T-helper 2 cell treated with Interferon-gamma antibody and Interleukin-4, amounts not matched to agents 5 μg/mL and 100 μg/mL, for 36 hours (primary cell): ENCODE measurements around the gene IGSF8.

ENCODE experiments used
- DNase-seq: peaks from one replicate; pipeline ENCODE4 v3.0.0; 2021; ENCODE audit warnings: low spot score
- H3K27ac Mint-ChIP-seq: one replicate; pipeline ENCODE4 v1.8.0; 2021; ENCODE audit warnings: mild to moderate bottlenecking, mixed read lengths
- H3K27me3 Mint-ChIP-seq: one replicate; pipeline ENCODE4 v1.8.0; 2021; ENCODE audit warnings: low read depth, mixed read lengths
- H3K36me3 Mint-ChIP-seq: one replicate; pipeline ENCODE4 v1.8.0; 2021; ENCODE audit warnings: low read depth, mixed read lengths
- H3K4me1 Mint-ChIP-seq: one replicate; pipeline ENCODE4 v1.8.0; 2021; ENCODE audit warnings: low read depth, mixed read lengths
- H3K4me3 Mint-ChIP-seq: one replicate; pipeline ENCODE4 v1.8.0; 2022; ENCODE audit warnings: mild to moderate bottlenecking, moderate library complexity, mixed read lengths
- H3K9me3 Mint-ChIP-seq: one replicate; pipeline ENCODE4 v1.8.0; 2021; ENCODE audit warnings: mixed read lengths

IGSF8 gene

DNA sequence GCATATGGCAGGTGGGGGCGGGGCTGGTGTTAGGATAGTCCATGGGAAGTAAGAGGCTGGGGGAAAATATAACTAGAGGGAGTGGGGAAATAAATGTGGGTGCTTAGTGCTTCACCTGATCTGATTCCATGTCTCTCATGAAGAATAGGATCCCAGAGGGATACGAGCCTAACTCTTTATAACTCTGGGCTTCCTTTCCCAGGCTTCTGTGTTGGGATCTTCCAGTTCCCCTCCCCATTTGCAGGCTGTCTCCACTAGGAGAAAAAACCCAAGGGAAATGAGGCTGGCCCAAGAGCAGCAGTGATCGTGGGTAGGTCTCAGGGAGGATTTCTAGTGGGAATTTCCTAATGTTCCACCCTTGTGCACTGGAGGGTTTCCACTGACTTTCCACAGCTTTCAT is 15.5 kb downstream of the IGSF8 start:
- Mint-ChIP-seq H3K36me3 (no peaks in the 10 kb centered on the region), H3K27ac (no peak overlapping the region), H3K4me3 (peak overlapping the region; percentile 9), H3K9me3 (no peaks in the 10 kb centered on the region), H3K4me1 (peaks cover 13% of the 10 kb centered on the region), H3K27me3 (peaks cover 39% of the 10 kb centered on the region)
- DNase-seq, result no peak

GRCh38 chr1:160082487-160082886 is 15.9 kb downstream of the IGSF8 start:
- no peak for DNase-seq
- Mint-ChIP-seq H3K27me3 (peaks cover 39% of the 10 kb centered on the region), H3K9me3 (no peaks in the 10 kb centered on the region), H3K4me1 (peaks cover 13% of the 10 kb centered on the region), H3K4me3 (no peak overlapping the region), H3K27ac (no peak overlapping the region), H3K36me3 (no peaks in the 10 kb centered on the region)

- H3K27ac Mint-ChIP-seq, result no peak within 1 kb of the TSS
- DNase-seq, result no peak
- H3K27me3 Mint-ChIP-seq, result peaks cover 39% of the 10 kb centered on the region
- no peak within 1 kb of the TSS for H3K4me3 Mint-ChIP-seq
- no peaks in the 10 kb centered on the region for H3K9me3 Mint-ChIP-seq
- peaks cover 13% of the 10 kb centered on the region for H3K4me1 Mint-ChIP-seq
- no peaks in the 10 kb centered on the region for H3K36me3 Mint-ChIP-seq
Measured at GRCh38 chr1:160081261-160081936, 17.0 kb downstream of the IGSF8 start, which contains the start of gene KCNJ9. Gene KCNJ9 (plus strand): TSS chr1:160081538. CDS start chr1:160084031, 2,493 bp downstream.

DNA sequence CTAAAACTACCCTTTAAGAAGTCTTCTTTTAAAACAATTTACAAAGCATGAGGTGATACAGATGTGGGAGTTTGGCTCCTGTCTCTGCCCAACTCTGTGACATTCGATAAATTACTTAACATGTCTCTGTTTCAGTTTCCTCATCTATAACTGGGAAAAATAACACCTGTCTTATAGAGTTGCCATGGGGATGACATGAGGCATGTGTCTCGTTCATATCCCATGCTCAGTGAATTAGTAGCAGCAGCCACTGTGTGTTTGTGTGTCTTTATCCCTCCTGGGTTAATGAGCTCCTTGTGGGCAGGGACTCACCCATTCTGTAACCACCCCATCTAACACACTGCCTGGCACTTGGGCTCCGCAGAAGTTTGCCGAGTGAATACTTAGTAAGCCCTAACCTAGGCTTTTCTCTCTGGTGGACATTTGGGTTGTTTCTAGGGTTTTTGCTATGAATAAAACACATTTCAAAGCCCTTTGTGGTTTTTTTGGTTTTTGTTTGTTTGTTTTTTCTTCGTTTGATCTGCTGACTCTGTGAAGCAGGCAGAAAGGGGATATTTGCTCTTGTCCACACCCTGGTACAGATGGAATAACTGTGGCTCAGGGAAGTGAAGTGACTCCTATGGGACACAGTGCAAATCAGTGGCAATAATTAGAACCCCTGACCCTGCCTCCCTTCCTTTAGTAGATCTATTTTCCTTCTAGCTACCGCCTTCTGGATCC is 17.9 kb downstream of the IGSF8 start:
- Mint-ChIP-seq H3K27me3 (peaks cover 39% of the 10 kb centered on the region), H3K9me3 (no peaks in the 10 kb centered on the region), H3K4me1 (peaks cover 11% of the 10 kb centered on the region), H3K27ac (no peak overlapping the region), H3K36me3 (no peaks in the 10 kb centered on the region), H3K4me3 (no peak overlapping the region)
- DNase-seq, result no peak

DNA sequence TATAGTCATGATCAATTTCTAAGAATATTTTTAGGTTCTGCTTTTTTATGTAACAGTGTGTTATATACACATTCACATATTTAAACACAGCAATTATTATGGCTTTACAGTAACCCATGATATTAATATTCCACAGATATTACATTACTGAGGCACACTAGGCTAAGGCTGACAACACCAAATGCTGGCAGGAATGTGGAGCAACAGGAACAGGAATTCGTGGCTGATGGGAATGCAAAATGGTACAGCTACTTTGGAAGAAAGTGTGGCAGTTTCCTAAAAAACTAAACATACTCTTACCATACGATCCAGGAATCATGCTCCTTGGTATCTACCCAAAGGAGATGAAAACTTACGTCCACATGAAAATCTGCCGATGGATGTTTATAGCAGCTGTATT is 19.0 kb downstream of the IGSF8 start:
- DNase-seq, result no peak
- Mint-ChIP-seq H3K4me1 (peaks cover 11% of the 10 kb centered on the region), H3K9me3 (no peaks in the 10 kb centered on the region), H3K36me3 (no peaks in the 10 kb centered on the region), H3K27me3 (peaks cover 42% of the 10 kb centered on the region), H3K4me3 (no peak overlapping the region), H3K27ac (no peak overlapping the region)

DNA sequence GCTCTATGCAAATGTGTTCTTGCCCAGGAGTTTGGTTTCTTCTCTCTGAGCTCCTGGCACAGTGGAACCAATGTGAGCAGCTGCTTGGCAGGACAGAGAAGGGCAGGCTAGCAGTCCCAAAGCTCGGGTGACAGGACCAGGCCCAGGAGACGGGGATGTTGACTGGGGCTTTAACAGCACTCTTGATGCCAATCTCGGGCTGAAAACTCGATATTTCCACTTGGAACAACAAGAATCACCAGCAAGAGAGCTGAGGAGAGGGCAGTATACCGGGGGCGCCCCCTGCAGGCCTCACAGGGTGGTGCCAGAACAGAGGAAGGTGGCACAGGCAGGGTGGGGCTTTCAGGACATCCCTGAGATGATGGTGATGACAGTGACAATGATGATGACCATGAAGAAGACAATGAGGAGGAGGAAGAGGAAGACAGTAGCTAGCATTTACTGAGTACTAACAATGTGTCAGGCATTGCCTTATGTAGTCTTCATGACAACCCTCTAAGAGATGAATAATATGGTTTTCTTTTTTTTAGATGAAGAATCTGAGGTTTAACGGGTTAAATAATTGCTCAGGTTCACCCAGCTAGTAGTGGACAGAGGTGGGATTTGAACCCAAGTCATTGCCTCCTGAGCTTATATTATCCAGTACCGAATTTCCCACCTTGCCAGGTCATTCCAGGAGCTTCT is 19.8 kb downstream of the IGSF8 start:
- H3K27ac Mint-ChIP-seq, result no peak overlapping the region
- peaks cover 7% of the 10 kb centered on the region for H3K4me1 Mint-ChIP-seq
- H3K4me3 Mint-ChIP-seq, result no peak overlapping the region
- peaks cover 42% of the 10 kb centered on the region for H3K27me3 Mint-ChIP-seq
- DNase-seq, result peak; percentile 63
- H3K9me3 Mint-ChIP-seq, result no peaks in the 10 kb centered on the region
- H3K36me3 Mint-ChIP-seq, result no peaks in the 10 kb centered on the region

- Mint-ChIP-seq H3K27ac (no peak overlapping the region), H3K36me3 (no peaks in the 10 kb centered on the region), H3K4me1 (peaks cover 7% of the 10 kb centered on the region), H3K9me3 (no peaks in the 10 kb centered on the region), H3K27me3 (peaks cover 34% of the 10 kb centered on the region), H3K4me3 (no peak overlapping the region)
- no peak for DNase-seq
Measured at GRCh38 chr1:160077486-160077885, 20.9 kb downstream of the IGSF8 start.

- Mint-ChIP-seq H3K4me1 (peaks cover 14% of the 10 kb centered on the region), H3K36me3 (no peaks in the 10 kb centered on the region), H3K27ac (no peak overlapping the region), H3K4me3 (no peak overlapping the region), H3K9me3 (no peaks in the 10 kb centered on the region), H3K27me3 (peaks cover 25% of the 10 kb centered on the region)
- DNase-seq, result no peak
Measured at GRCh38 chr1:160076295-160076694, 22.1 kb downstream of the IGSF8 start.

- Mint-ChIP-seq H3K9me3 (no peaks in the 10 kb centered on the region), H3K36me3 (no peaks in the 10 kb centered on the region), H3K27me3 (peaks cover 20% of the 10 kb centered on the region), H3K4me1 (peaks cover 13% of the 10 kb centered on the region), H3K4me3 (no peak overlapping the region), H3K27ac (no peak overlapping the region)
- DNase-seq, result no peak
Measured at GRCh38 chr1:160075836-160076235, 22.6 kb downstream of the IGSF8 start.

- H3K9me3 Mint-ChIP-seq, result no peaks in the 10 kb centered on the region
- H3K27me3 Mint-ChIP-seq, result peaks cover 22% of the 10 kb centered on the region
- H3K4me3 Mint-ChIP-seq, result no peak overlapping the region
- H3K4me1 Mint-ChIP-seq, result peaks cover 17% of the 10 kb centered on the region
- no peak overlapping the region for H3K27ac Mint-ChIP-seq
- DNase-seq, result no peak
- H3K36me3 Mint-ChIP-seq, result peaks cover 2% of the 10 kb centered on the region
Measured at GRCh38 chr1:160074865-160075264, 23.6 kb downstream of the IGSF8 start.

DNA sequence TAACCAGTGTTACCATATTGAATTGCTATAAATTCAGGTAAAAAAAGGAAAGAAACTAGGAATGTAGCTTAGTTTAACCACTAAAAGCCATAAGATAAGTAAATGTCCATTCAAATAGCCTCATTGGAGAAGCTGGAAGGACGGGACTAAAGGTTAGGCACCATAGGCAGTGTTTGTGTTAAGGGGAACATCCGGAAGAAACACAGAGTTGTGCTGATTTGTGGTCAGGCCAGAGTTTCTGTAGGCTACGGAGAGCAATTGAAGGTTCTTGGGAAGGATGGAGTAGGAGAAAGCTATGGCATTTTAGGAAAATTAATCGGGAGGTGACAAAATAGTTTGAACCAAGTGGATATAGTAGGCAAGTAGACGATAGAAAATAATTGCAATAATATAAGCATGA is 27.1 kb downstream of the IGSF8 start:
- Mint-ChIP-seq H3K36me3 (peaks cover 2% of the 10 kb centered on the region), H3K4me3 (no peak overlapping the region), H3K9me3 (no peaks in the 10 kb centered on the region), H3K4me1 (peaks cover 15% of the 10 kb centered on the region), H3K27me3 (peaks cover 35% of the 10 kb centered on the region), H3K27ac (no peak overlapping the region)
- DNase-seq, result no peak

DNA sequence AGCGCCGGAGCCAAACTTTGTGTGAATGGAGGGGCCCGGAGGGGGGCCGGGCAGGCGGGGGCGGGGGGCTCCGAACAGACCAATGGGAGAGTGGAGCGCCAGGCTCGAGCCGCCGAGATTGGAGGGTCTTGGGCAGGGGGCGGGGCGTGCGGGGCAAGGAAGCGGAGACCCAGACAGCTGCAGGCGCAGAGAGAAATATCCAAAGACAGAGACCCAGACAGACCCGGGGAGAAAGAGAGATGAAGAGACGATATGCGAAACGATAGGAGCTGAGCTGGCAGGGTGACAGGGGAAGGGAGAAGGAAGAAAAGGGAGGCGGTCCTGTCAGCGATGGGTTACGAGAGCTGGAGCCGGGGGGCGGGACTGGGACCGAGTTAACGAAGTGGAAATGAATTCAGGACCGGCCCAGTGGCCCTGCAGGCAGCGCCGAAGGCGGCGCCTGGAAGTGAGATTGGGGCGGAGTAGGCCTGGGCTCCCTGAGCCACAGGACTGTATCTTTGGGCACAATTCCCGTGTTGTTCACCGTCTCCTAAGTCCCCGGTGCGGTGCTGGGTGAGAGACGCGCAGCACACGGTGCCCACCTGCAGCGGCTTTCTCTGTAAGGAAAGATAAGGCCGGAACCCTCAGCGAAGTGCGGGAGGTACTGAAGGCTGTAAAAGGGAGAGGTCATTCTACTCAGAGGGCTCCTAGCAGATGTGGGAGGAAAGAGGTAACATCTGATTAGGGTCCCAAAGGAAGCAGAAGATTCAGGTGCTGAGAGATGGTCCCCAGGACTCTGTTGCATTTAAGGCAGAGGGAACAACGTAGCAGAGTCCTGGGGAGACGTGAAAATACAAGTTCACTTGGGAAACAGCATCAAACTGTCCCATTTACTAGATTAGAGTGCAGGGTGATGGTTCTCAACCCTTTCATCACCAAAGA is 27.9 kb downstream of the IGSF8 start:
- peak; percentile 40 for DNase-seq
- Mint-ChIP-seq H3K36me3 (peaks cover 2% of the 10 kb centered on the region), H3K4me3 (peak overlapping the region; percentile 83), H3K9me3 (no peaks in the 10 kb centered on the region), H3K27ac (no peak overlapping the region), H3K4me1 (peaks cover 15% of the 10 kb centered on the region), H3K27me3 (peaks cover 42% of the 10 kb centered on the region)

DNA sequence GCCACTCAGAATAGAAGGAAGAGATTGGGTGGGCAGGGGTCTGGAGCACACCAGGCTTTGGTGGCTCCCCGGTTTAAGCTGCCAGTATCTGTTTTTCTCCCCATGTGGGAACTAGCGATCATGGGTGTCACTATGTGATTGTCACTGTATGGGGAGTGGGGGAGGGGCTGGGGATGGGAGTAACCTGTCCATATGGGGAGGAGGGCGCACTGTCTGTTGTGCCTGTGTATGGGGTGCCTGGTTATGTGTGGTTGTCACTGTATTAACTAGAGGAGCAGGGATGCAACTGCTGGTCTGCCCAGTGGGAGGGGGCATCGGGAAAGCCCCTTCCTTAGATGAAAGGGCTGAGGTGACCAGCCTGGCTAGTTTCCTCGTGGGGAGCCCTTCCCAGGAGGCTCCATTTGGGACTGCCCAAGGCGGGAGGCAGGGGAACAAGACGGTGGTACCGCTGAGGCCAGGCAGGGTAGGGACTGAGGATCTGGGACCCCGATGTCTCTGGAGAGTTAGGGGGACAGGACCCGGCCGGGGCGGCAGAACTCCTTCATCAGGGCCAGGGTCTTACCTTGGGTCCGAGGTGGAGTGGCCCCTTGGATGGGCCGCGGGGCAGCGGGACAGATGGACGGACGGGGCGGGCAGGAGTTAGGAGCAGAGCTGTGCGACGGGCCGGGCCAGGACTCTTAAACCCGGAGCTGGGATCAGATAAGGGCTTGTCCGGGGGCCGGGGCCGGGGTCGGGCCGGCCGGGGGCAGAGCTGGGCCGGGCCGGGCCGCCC is 28.8 kb downstream of the IGSF8 start, which contains the start of gene KCNJ10:
Gene KCNJ10 (minus strand): TSS at position 701 of the 772 bp plus-strand sequence. CDS start 27,628 bp downstream, outside the sequence.
- Mint-ChIP-seq H3K4me3 (peak within 1 kb of the TSS; percentile 83), H3K27me3 (peaks cover 40% of the 10 kb centered on the region), H3K9me3 (no peaks in the 10 kb centered on the region), H3K4me1 (peaks cover 15% of the 10 kb centered on the region), H3K36me3 (peaks cover 2% of the 10 kb centered on the region), H3K27ac (no peak within 1 kb of the TSS)
- no peak for DNase-seq
